Natural killer cell (primary cell): ENCODE measurements around the gene MVK. TPM values are rescaled to one million over a fixed set of nuclear protein-coding genes. Genes with fewer than 3 reads are reported as not detected.

Experiments
- ATAC-seq, 3 donors: fragments of 150-1000 bp in 2 of 3; fragments of 200-7000 bp in 1 of 3; cut with Tn5 transposase; 1 replicate in 1 of 3; 2 replicates in 2 of 3; pipeline ENCODE4 v1.10.0; 2021; ENCODE audit warnings: mild to moderate bottlenecking in 2 of 3, moderate library complexity in 2 of 3
- DNase-seq, 2 donors: peaks; one replicate each; pipeline versions ENCODE4 v3.0.0 to v3.0.0-alpha.2; 2013 to 2021; ENCODE audit warnings: mixed read lengths in 1 of 2
- H3K27ac ChIP-seq: one replicate; pipeline ENCODE4 v1.5.1; 2013; ENCODE audit warnings: mild to moderate bottlenecking, low read length
- H3K27me3 ChIP-seq: one replicate; pipeline ENCODE4 v1.6.1; 2013; ENCODE audit warnings: low read length; ENCODE audit not compliant: control insufficient read depth, insufficient read depth
- H3K36me3 ChIP-seq: one replicate; pipeline ENCODE4 v1.6.1; 2013; ENCODE audit warnings: low read length; ENCODE audit not compliant: control insufficient read depth, insufficient read depth
- H3K4me1 ChIP-seq: one replicate; pipeline ENCODE4 v1.6.1; 2013; ENCODE audit warnings: low read length; ENCODE audit not compliant: control insufficient read depth, insufficient read depth
- H3K4me3 ChIP-seq: one replicate; pipeline ENCODE4 v1.5.1; 2013; ENCODE audit warnings: low read length
- H3K9me3 ChIP-seq: one replicate; pipeline ENCODE4 v1.6.1; 2013; ENCODE audit warnings: low read length; ENCODE audit not compliant: control insufficient read depth, insufficient read depth
- H3K27ac Mint-ChIP-seq, 2 donors: one replicate each; pipeline ENCODE4 v1.8.0; 2022; ENCODE audit warnings: mild to moderate bottlenecking in 2 of 2, mixed read lengths in 2 of 2, moderate library complexity in 1 of 2
- H3K27me3 Mint-ChIP-seq, 2 donors: one replicate each; pipeline ENCODE4 v1.8.0; 2022; ENCODE audit warnings: low read depth in 2 of 2, mixed read lengths in 2 of 2
- H3K36me3 Mint-ChIP-seq: one replicate; pipeline ENCODE4 v1.8.0; 2022; ENCODE audit warnings: mixed read lengths
- H3K4me1 Mint-ChIP-seq, 2 donors: one replicate each; pipeline ENCODE4 v1.8.0; 2022; ENCODE audit warnings: mixed read lengths in 2 of 2
- H3K4me3 Mint-ChIP-seq: one replicate; pipeline ENCODE4 v1.8.0; 2022; ENCODE audit warnings: mild to moderate bottlenecking, moderate library complexity, mixed read lengths
- H3K9me3 Mint-ChIP-seq, 2 donors: one replicate each; pipeline ENCODE4 v1.8.0; 2022; ENCODE audit warnings: mixed read lengths in 2 of 2
- WGBS: methylation state at CpG from one replicate; pipeline ENCODE4 v1.1.7; 2013; ENCODE audit warnings: missing lambda C conversion rate; ENCODE audit not compliant: insufficient coverage; 5-methylcytosine and 5-hydroxymethylcytosine counted together
- intact Hi-C: fragments of 100-400 bp; cut with micrococcal nuclease; formaldehyde crosslinking; loops from one replicate; pipeline ENCODE4 v1.14.2; 2022
- total RNA-seq, 4 donors: library from RNA; stranded (reverse); fragments of 120-200 nt in 1 of 4; gene quantifications; one replicate each; pipeline versions ENCODE4 v1.2.3 to v1.2.4, GENCODE V29; 2013 to 2022
- TF ChIP-seq, protein P1 (sequence below): fragments of 200-600 bp; IDR thresholded peaks from one replicate; pipeline ENCODE4 v1.8.0; 2022; ENCODE audit warnings: antibody characterized with exemption

The MVK gene
- total RNA-seq, 3 donors from 2014 or later (not counting 1 experiment from before 2014, with no cell fraction given), result 9.4 to 16.6 (median 16.2) TPM

GRCh38 chr12:109604132-109604585, 30.6 kb downstream of the MVK start:
- Histone ChIP-seq H3K4me3 (no peak overlapping the region), H3K27ac (no peak overlapping the region), H3K4me1 (peaks cover 8% of the 10 kb centered on the region), H3K27me3 (no peaks in the 10 kb centered on the region), H3K36me3 (no peaks in the 10 kb centered on the region), H3K9me3 (no peaks in the 10 kb centered on the region)
- H3K4me1 Mint-ChIP-seq, result no peaks in the 10 kb centered on the region
- 91% methylated on average over 3 of the region's 3 CpGs for WGBS
- H3K27ac Mint-ChIP-seq, result no peak overlapping the region
- peaks cover 2 to 3% of the 10 kb centered on the region in 2 donors for H3K27me3 Mint-ChIP-seq
- no peak overlapping the region for H3K4me3 Mint-ChIP-seq
- no peaks in the 10 kb centered on the region for H3K9me3 Mint-ChIP-seq
- no peaks in the 10 kb centered on the region for H3K36me3 Mint-ChIP-seq
- intact Hi-C loops, result no loop called here
- no peak for DNase-seq
- ATAC-seq, result no peak
- TF ChIP-seq, protein P1, sequence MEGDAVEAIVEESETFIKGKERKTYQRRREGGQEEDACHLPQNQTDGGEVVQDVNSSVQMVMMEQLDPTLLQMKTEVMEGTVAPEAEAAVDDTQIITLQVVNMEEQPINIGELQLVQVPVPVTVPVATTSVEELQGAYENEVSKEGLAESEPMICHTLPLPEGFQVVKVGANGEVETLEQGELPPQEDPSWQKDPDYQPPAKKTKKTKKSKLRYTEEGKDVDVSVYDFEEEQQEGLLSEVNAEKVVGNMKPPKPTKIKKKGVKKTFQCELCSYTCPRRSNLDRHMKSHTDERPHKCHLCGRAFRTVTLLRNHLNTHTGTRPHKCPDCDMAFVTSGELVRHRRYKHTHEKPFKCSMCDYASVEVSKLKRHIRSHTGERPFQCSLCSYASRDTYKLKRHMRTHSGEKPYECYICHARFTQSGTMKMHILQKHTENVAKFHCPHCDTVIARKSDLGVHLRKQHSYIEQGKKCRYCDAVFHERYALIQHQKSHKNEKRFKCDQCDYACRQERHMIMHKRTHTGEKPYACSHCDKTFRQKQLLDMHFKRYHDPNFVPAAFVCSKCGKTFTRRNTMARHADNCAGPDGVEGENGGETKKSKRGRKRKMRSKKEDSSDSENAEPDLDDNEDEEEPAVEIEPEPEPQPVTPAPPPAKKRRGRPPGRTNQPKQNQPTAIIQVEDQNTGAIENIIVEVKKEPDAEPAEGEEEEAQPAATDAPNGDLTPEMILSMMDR, result no peak

DNA sequence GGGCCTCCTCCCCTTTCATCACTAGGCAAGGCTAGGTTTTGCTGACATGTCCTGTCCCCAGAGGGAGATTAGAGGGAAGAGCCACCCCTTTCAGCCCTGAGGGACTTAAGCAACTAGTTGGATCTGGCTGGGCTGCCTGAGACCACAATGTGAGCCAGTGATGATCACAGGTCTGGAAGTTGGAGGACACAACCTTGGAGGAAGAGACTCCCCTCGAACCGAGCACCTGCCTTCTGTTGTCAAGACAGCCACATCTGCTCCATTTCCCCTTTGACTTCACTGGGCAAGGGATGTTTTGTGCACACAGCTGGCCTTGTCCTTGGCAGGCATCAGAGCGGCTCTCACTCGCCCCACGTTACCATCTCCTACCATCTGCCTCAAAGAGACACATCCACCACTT, 31.4 kb downstream of the MVK start:
- Mint-ChIP-seq H3K9me3 (no peaks in the 10 kb centered on the region), H3K27me3 (peaks cover 3 to 6% of the 10 kb centered on the region in 2 donors), H3K36me3 (no peaks in the 10 kb centered on the region), H3K4me1 (no peaks in the 10 kb centered on the region), H3K4me3 (no peak overlapping the region), H3K27ac (no peak overlapping the region)
- Histone ChIP-seq H3K27me3 (no peaks in the 10 kb centered on the region), H3K9me3 (no peaks in the 10 kb centered on the region), H3K4me1 (peaks cover 8% of the 10 kb centered on the region), H3K4me3 (no peak overlapping the region), H3K27ac (no peak overlapping the region), H3K36me3 (no peaks in the 10 kb centered on the region)
- intact Hi-C loops, result no loop called here
- ATAC-seq, result no peak
- no peak for DNase-seq
- 82% methylated on average over 5 of the region's 5 CpGs for WGBS
- TF ChIP-seq, protein P1, result no peak

GRCh38 chr12:109605599-109606228, 32.1 kb downstream of the MVK start:
- H3K27me3 Mint-ChIP-seq, result peaks cover 3 to 6% of the 10 kb centered on the region in 2 donors
- H3K27ac Mint-ChIP-seq, result no peak overlapping the region
- no peaks in the 10 kb centered on the region for H3K9me3 Mint-ChIP-seq
- Histone ChIP-seq H3K4me3 (no peak overlapping the region), H3K4me1 (peaks cover 8% of the 10 kb centered on the region), H3K27me3 (no peaks in the 10 kb centered on the region), H3K9me3 (no peaks in the 10 kb centered on the region), H3K36me3 (no peaks in the 10 kb centered on the region), H3K27ac (no peak overlapping the region)
- WGBS, result 88% methylated on average over 8 of the region's 13 CpGs
- H3K4me3 Mint-ChIP-seq, result no peak overlapping the region
- no peaks in the 10 kb centered on the region for H3K4me1 Mint-ChIP-seq
- TF ChIP-seq, protein P1, result no peak
- no peaks in the 10 kb centered on the region for H3K36me3 Mint-ChIP-seq
- ATAC-seq, result no peak
- DNase-seq, result no peak
- intact Hi-C loops, result no loop called here
